Measurements from ENCODE around the gene ZFP57.
"Not testable (repeated sequence)": the region's sequence is repeated elsewhere in the genome, so short reads cannot be mapped to it uniquely, and the experiment has no call there.

ZFP57 gene

DNA sequence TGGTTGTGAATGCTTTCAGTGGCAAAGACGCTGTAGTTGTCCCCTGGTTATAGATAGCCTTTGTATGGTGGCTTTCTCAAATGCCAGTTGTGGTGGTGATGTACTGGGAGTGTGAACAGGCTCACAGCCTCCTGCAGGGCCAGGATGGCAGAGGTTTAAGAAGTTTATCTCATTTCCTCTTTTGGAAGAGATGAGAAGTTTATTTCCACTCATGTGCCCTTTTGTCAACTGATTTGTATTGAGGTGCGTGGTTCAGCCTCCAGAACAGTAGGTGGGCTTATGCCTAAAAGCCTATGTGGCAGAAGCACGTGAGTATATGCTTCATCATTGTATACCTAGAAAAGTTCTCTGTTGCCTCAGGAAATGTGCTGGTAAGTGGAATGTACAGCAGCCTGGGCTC is 13.7 kb upstream of the ZFP57 start:
- DNase-seq: no peak

GRCh38 chr6:29685718-29686326 is 4.9 kb upstream of the ZFP57 start:
- no peak for DNase-seq

DNA sequence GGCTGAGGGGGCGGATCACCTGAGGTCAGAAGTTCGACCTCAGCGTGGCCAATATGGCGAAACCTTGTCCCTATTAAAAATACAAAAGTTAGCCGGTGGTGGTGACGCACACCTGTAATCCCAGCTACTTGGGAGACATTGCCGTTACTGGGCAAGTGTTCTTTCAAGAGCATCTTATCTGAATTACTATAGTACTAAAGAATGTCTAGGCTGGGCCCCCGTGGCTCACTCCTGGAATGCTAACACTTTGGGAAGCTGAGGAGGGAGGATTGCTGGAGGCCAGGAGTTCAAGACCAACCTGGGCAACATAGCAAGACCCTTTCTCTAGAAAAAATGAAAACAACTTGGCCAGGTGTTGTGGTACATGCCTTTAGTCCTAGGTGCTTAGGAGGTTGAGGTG is 859 bp upstream of the ZFP57 start:
- DNase-seq: no peak

GRCh38 chr6:29680416-29680815 is 536 bp downstream of the ZFP57 start:
- DNase-seq: no peak

- no peak for DNase-seq
These were observed 990 bp downstream of the ZFP57 start for GRCh38 chr6:29679962-29680361.

GRCh38 chr6:29678114-29678513 is 2.8 kb downstream of the ZFP57 start:
- no peak for DNase-seq

GRCh38 chr6:29676981-29677601 is 3.9 kb downstream of the ZFP57 start:
- peak; percentile 14 for DNase-seq

- DNase-seq: no peak
These were observed 5.4 kb downstream of the ZFP57 start for GRCh38 chr6:29675561-29675960.

GRCh38 chr6:29674008-29674407 is 6.9 kb downstream of the ZFP57 start:
- no peak for DNase-seq

- DNase-seq: no peak
These were observed 7.8 kb downstream of the ZFP57 start for GRCh38 chr6:29673161-29673560.

GRCh38 chr6:29672116-29672515 is 8.8 kb downstream of the ZFP57 start:
- DNase-seq: not testable (repeated sequence)

DNA sequence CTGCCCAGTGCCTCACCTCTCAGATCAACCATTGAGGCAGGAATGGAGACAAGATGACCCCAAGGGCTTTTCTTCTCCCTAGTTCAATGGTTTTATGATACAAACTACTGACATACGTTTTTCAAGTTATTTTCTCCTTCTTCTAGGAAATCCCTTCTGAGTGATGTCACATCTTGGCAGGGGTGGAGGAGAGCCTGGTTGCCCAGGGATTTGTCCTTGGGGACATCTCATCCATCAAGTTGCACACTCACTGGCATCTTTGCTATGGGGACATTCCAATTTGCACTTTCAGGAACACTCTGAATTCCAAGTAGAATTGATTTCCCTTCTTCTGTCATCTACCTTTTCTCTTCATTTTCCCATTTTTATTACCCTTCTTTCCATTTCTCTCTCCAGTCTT is 9.9 kb downstream of the ZFP57 start:
- no peak for DNase-seq

GRCh38 chr6:29667158-29667557 is 13.8 kb downstream of the ZFP57 start:
- DNase-seq: no peak

DNA sequence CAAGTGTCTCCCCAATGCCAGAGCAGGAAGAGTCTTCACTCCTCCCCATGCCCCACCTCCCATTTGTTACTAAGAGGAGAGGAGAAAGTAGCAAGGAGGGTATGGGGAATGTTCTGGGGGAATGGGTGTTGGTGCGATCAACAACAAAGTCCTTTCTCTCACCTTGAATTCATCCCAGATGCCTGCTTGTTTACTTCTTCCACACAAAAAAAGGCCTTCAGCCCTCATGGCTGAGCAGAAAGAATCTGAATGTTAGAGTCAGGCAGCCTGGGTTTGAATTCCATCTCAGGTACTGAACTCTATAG is 14.2 kb downstream of the ZFP57 start:
- no peak for DNase-seq

DNA sequence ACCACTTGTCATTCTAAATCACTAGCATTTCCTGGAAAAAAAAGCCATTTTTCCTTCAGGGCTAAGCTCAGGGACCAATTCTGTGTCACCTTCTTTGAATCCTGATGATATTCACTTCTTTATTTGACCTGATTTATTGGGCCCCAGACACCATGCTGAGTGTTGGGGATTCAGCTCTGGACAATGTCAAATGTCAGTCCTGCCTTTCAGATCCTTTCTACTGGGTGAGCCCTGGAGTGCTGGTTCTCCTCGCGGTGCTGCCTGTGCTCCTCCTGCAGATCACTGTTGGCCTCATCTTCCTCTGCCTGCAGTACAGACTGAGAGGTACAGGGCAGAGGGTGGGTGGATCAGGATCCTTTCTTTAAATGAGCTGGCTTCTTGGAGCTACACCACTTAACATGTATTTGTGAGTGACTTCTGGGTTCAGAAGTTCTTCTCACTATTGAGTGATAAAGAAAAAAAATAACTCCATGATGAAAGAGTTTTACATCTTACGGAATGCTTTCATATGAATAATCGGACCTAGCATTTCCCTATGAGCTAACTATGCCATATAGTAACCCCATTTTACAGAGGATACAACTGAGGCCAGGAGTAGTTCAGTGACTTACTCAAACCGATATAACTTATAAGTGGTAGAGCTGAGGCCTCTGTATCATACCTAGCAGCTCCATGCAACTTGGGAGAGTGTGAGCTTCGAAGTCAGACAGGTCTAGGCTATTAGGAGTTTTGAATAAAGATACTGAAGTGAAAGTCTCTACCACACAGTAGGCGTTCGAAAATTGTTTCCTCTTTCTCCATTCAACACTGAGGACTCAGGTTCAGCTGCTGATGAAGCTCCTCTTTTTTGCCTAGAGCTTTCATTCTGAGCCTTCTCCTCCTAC is 14.8 kb downstream of the ZFP57 start:
- no peak for DNase-seq

DNA sequence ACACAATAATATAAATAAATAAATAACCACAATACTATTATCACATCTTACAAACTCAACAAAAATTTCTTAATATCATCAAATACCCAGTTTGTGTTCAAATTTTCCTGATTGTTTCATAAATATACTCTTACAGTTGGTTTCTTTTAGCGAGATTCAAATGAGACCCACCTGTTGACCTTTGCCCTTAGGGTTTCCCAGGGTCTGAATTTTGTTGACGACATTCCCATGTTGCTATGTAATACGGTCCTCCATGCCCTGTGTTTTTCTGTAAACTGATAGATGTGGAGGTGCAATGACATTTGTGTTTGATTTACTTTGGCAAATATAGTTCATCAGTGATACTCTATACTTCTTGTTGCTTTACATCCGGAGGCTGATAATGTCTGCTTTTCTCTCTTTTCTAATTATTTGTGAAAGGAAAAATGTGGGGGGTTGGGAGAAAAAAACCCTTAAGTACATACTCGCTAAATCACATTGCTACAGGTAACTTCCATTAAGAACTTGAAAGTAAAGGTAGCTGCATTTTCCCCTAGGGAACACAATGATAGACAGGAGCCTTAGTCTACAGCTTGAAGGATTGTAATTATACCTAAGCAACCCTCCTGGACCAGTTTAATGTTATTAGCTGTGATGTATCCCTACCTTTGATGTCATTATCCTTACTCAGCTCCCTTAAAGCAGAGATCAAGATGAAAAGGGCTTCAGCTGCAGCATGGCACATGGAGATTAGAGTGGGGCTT is 17.5 kb downstream of the ZFP57 start:
- peak; percentile 85 for DNase-seq

- DNase-seq: not testable (repeated sequence)
These were observed 19.3 kb downstream of the ZFP57 start for GRCh38 chr6:29661502-29662141.

GRCh38 chr6:29661071-29661470 is 19.9 kb downstream of the ZFP57 start:
- DNase-seq: no peak

- no peak for DNase-seq
These were observed 24.2 kb downstream of the ZFP57 start, which contains the start of gene MOG for GRCh38 chr6:29656798-29657197. MOG (plus strand) TSS chr6:29657092; CDS start chr6:29657210, 118 bp downstream.

- no peak for DNase-seq
These were observed 24.8 kb downstream of the ZFP57 start for GRCh38 chr6:29656157-29656556.

- DNase-seq: no peak
These were observed 25.3 kb downstream of the ZFP57 start for GRCh38 chr6:29655658-29656057.

- DNase-seq: peak; percentile 91
These were observed 27.4 kb downstream of the ZFP57 start for GRCh38 chr6:29653452-29654038.

DNA sequence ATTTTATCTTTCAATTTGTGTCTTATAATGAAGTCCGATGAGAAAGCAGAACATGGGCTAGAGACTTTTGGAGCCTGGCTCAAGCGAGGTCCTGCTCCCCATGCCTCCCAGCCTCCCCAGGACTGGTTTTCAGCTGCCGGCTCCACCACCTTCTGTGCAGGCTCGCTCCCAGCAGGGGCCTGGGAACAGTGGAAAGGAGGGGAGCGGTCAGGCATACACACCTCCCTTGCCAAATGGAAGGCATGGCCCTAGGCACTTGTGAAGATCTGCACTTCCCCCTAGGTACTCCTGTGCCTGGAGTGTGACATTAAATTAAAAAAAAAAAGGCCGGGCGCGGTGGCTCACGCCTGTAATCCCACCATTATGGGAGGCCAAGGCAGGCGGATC is 28.8 kb downstream of the ZFP57 start:
- DNase-seq: no peak
